Endodermal cell (in vitro differentiated cells): ENCODE results near the gene TMEM120B. TPM values are rescaled to one million over a fixed set of nuclear protein-coding genes. Genes with fewer than 3 reads are reported as not detected.
"Not testable (repeated sequence)": the region's sequence is repeated elsewhere in the genome, so short reads cannot be mapped to it uniquely, and the experiment has no call there.

ENCODE experiments used
- DNase-seq: peaks from one replicate; pipeline ENCODE4 v3.0.0-alpha.2; 2017
- H3K27ac ChIP-seq: 2 replicates; pipeline ENCODE4 v1.5.1; 2013; ENCODE audit warnings: mild to moderate bottlenecking, low read depth, low read length, moderate library complexity
- H3K27me3 ChIP-seq: 2 replicates; pipeline ENCODE4 v1.6.1; 2013; ENCODE audit warnings: mild to moderate bottlenecking, low read length, moderate library complexity; ENCODE audit not compliant: insufficient read depth, control insufficient read depth, poor library complexity, severe bottlenecking
- H3K36me3 ChIP-seq: 2 replicates; pipeline ENCODE4 v1.7.0; 2013; ENCODE audit warnings: mild to moderate bottlenecking, low read length, moderate library complexity; ENCODE audit not compliant: control insufficient read depth, insufficient read depth
- H3K4me1 ChIP-seq: one replicate; pipeline ENCODE4 v1.7.0; 2013; ENCODE audit warnings: low read length; ENCODE audit not compliant: control insufficient read depth, insufficient read depth
- H3K4me3 ChIP-seq: 2 replicates; pipeline ENCODE4 v1.5.1; 2013; ENCODE audit warnings: mild to moderate bottlenecking, low read length, moderate library complexity
- H3K9ac ChIP-seq: 2 replicates; pipeline ENCODE4 v1.6.1; 2013; ENCODE audit warnings: mild to moderate bottlenecking, low read length, moderate library complexity; ENCODE audit not compliant: poor library complexity, severe bottlenecking; ENCODE audit errors: extremely low read depth
- H3K9me3 ChIP-seq: 2 replicates; pipeline ENCODE4 v1.6.1; 2013; ENCODE audit warnings: mild to moderate bottlenecking, low read length, moderate library complexity; ENCODE audit not compliant: control insufficient read depth
- H3K27ac Mint-ChIP-seq: 2 replicates; pipeline ENCODE4 v1.8.0; 2020; ENCODE audit warnings: mixed read lengths
- H3K27me3 Mint-ChIP-seq: 2 replicates; pipeline ENCODE4 v1.8.0; 2021; ENCODE audit warnings: mild to moderate bottlenecking, mixed read lengths; ENCODE audit not compliant: insufficient read depth
- H3K36me3 Mint-ChIP-seq: 2 replicates; pipeline ENCODE4 v1.8.0; 2020; ENCODE audit warnings: low read depth, mixed read lengths
- H3K4me1 Mint-ChIP-seq: 2 replicates; pipeline ENCODE4 v1.8.0; 2020; ENCODE audit warnings: mixed read lengths
- H3K4me3 Mint-ChIP-seq: 2 replicates; pipeline ENCODE4 v1.8.0; 2020; ENCODE audit warnings: mild to moderate bottlenecking, moderate library complexity, mixed read lengths
- H3K9me3 Mint-ChIP-seq: 2 replicates; pipeline ENCODE4 v1.8.0; 2020; ENCODE audit warnings: mild to moderate bottlenecking, mixed read lengths
- WGBS, 2 experiments: methylation state at CpG; one replicate each; pipeline versions ENCODE4 v1.1.5 to v1.1.7; 2013; ENCODE audit warnings: missing lambda C conversion rate in 2 of 2, mixed read lengths in 1 of 2; ENCODE audit not compliant: insufficient coverage in 1 of 2, insufficient read length in 1 of 2; 5-methylcytosine and 5-hydroxymethylcytosine counted together
- total RNA-seq, 2 donors: library from RNA; stranded (reverse); fragmentation: NEBNext Ultra II Directional in 1 of 2; extraction: Animal tissue kit (Norgen Biotek cat#: 25700) in 1 of 2; gene quantifications; 2 replicates in 1 of 2; 3 replicates in 1 of 2; pipeline ENCODE4 v1.2.1, GENCODE V29; 2021
- TF ChIP-seq, protein P1 (sequence below): fragments of 200-600 bp; sonication (generic); conservative IDR thresholded peaks from 2 replicates; pipeline ENCODE4 v1.5.0; 2021; ENCODE audit warnings: antibody characterized with exemption, mild to moderate bottlenecking

TMEM120B gene
- total RNA-seq, 2 donors from 2014 or later: 21.8 to 25.3 TPM

GRCh38 chr12:121702944-121703343 lies 9.6 kb upstream of the TMEM120B start:
- TF ChIP-seq, protein P1, sequence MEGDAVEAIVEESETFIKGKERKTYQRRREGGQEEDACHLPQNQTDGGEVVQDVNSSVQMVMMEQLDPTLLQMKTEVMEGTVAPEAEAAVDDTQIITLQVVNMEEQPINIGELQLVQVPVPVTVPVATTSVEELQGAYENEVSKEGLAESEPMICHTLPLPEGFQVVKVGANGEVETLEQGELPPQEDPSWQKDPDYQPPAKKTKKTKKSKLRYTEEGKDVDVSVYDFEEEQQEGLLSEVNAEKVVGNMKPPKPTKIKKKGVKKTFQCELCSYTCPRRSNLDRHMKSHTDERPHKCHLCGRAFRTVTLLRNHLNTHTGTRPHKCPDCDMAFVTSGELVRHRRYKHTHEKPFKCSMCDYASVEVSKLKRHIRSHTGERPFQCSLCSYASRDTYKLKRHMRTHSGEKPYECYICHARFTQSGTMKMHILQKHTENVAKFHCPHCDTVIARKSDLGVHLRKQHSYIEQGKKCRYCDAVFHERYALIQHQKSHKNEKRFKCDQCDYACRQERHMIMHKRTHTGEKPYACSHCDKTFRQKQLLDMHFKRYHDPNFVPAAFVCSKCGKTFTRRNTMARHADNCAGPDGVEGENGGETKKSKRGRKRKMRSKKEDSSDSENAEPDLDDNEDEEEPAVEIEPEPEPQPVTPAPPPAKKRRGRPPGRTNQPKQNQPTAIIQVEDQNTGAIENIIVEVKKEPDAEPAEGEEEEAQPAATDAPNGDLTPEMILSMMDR: no peak
- 89 to 95% methylated on average over 3 to 6 of the region's 6 CpGs for WGBS, 2 experiments

GRCh38 chr12:121705514-121705913 lies 7.0 kb upstream of the TMEM120B start:
- H3K27ac Mint-ChIP-seq: no peak overlapping the region
- no peaks in the 10 kb centered on the region for H3K4me1 Mint-ChIP-seq
- no peak overlapping the region for H3K4me3 ChIP-seq
- no peaks in the 10 kb centered on the region for H3K4me1 ChIP-seq
- H3K4me3 Mint-ChIP-seq: no peak overlapping the region
- peaks cover 7% of the 10 kb centered on the region for H3K9me3 Mint-ChIP-seq
- no peaks in the 10 kb centered on the region for H3K27me3 ChIP-seq
- no peak for DNase-seq
- H3K36me3 Mint-ChIP-seq: peaks cover 2% of the 10 kb centered on the region
- TF ChIP-seq, protein P1: no peak
- peaks cover 8% of the 10 kb centered on the region for H3K9me3 ChIP-seq
- H3K27me3 Mint-ChIP-seq: peaks cover 17% of the 10 kb centered on the region
- H3K9ac ChIP-seq: no peak overlapping the region
- no peak overlapping the region for H3K27ac ChIP-seq
- no peaks in the 10 kb centered on the region for H3K36me3 ChIP-seq

More at GRCh38 chr12:121702944-121703343, 9.6 kb upstream of the TMEM120B start:
- H3K27ac Mint-ChIP-seq: no peak overlapping the region
- no peaks in the 10 kb centered on the region for H3K4me1 ChIP-seq
- no peaks in the 10 kb centered on the region for H3K9me3 Mint-ChIP-seq
- H3K4me3 Mint-ChIP-seq: no peak overlapping the region
- no peak overlapping the region for H3K27ac ChIP-seq
- H3K36me3 Mint-ChIP-seq: no peaks in the 10 kb centered on the region
- peaks cover 17% of the 10 kb centered on the region for H3K27me3 Mint-ChIP-seq
- H3K36me3 ChIP-seq: no peaks in the 10 kb centered on the region
- no peak for DNase-seq
- H3K4me1 Mint-ChIP-seq: no peaks in the 10 kb centered on the region
- no peak overlapping the region for H3K9ac ChIP-seq
- H3K9me3 ChIP-seq: peaks cover 8% of the 10 kb centered on the region
- no peak overlapping the region for H3K4me3 ChIP-seq
- H3K27me3 ChIP-seq: no peaks in the 10 kb centered on the region

DNA sequence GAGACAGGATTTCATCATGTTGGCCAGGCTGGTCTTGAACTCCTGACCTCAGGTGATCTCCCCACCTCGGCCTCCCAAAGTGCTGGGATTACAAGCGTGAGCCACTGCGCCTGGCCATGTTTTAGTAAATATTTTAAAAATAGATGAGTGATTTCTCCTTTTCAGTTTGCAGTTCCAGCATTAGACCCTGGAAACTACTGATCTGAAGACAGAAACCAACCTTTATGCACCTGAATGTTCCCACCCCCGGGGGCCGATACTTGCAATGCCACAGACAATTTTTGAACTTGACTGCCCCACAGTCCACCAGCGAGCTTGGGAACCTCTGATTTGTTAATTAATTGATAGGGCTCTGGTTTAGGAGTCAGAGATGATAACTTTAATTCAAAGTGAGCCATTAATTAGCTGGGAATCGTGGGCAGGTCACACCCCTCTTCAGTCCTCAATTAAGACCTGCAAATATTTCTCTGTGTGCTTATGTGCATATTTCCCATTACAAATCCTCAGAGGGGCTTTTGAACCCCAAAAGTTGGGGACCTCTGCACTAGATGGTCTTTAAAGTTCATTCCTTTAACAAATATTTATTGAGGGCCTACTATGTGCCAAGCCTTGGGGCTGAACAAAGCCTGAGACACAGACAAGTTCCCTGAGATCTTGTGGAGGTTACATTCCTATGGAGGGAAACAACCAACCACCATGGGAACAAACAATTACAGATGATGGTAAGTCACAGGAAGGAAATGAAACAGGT lies 4.1 kb upstream of the TMEM120B start:
- WGBS, 2 experiments: 89 to 97% methylated on average over 4 to 7 of the region's 7 CpGs
- Histone ChIP-seq H3K4me1 (no peaks in the 10 kb centered on the region), H3K4me3 (no peak overlapping the region), H3K27ac (no peak overlapping the region), H3K9ac (peak overlapping the region; percentile 44), H3K27me3 (no peaks in the 10 kb centered on the region), H3K36me3 (no peaks in the 10 kb centered on the region), H3K9me3 (peaks cover 8% of the 10 kb centered on the region)
- H3K4me3 Mint-ChIP-seq: no peak overlapping the region
- H3K36me3 Mint-ChIP-seq: peaks cover 2% of the 10 kb centered on the region
- TF ChIP-seq, protein P1: no peak
- peaks cover 13% of the 10 kb centered on the region for H3K27me3 Mint-ChIP-seq
- DNase-seq: no peak
- H3K4me1 Mint-ChIP-seq: peaks cover 7% of the 10 kb centered on the region
- H3K27ac Mint-ChIP-seq: no peak overlapping the region
- peaks cover 16% of the 10 kb centered on the region for H3K9me3 Mint-ChIP-seq

- not testable (repeated sequence) for DNase-seq
- peak overlapping the region; percentile 82 for H3K27ac ChIP-seq
Measured at GRCh38 chr12:121709064-121709424, 3.5 kb upstream of the TMEM120B start.

More at GRCh38 chr12:121709064-121709424, 3.5 kb upstream of the TMEM120B start:
- not testable (repeated sequence) for H3K4me3 Mint-ChIP-seq, H3K9me3 ChIP-seq, H3K36me3 Mint-ChIP-seq, H3K27me3 ChIP-seq, H3K4me3 ChIP-seq, H3K4me1 ChIP-seq, H3K36me3 ChIP-seq
- H3K4me1 Mint-ChIP-seq: peaks cover 13% of the 10 kb centered on the region
- WGBS, 2 experiments: 93 to 94% methylated on average over 7 to 8 of the region's 8 CpGs
- H3K27me3 Mint-ChIP-seq: peaks cover 13% of the 10 kb centered on the region
- H3K27ac Mint-ChIP-seq: peak overlapping the region; percentile 77
- H3K9ac ChIP-seq: peak overlapping the region; percentile 44
- peaks cover 16% of the 10 kb centered on the region for H3K9me3 Mint-ChIP-seq
